Measurements from ENCODE around the gene ALDOA. TPM values are rescaled to one million over a fixed set of nuclear protein-coding genes. Genes with fewer than 3 reads are reported as not detected.
"Not testable (repeated sequence)": the region's sequence is repeated elsewhere in the genome, so short reads cannot be mapped to it uniquely, and the experiment has no call there.

ALDOA gene
- total RNA-seq, 2 donors from 2014 or later: 857 to 918 TPM

GRCh38 chr16:30028438-30029076, 37.0 kb upstream of the ALDOA start:
- peaks cover 47% of the 10 kb centered on the region for H3K27me3 Mint-ChIP-seq (ENCODE audit: low read depth)
- no peak overlapping the region for H3K27ac Mint-ChIP-seq
- H3K9me3 Mint-ChIP-seq: no peaks in the 10 kb centered on the region
- ATAC-seq (replicated peaks in 1 of 2) (no peak), DNase-seq (peak; percentile 41)
- no peak overlapping the region for H3K4me3 Mint-ChIP-seq
- H3K36me3 Mint-ChIP-seq (ENCODE audit: insufficient read depth in 2 of 2): no peaks in the 10 kb centered on the region
- peaks cover 13% of the 10 kb centered on the region for H3K4me1 Mint-ChIP-seq (ENCODE audit: low read depth)

DNA sequence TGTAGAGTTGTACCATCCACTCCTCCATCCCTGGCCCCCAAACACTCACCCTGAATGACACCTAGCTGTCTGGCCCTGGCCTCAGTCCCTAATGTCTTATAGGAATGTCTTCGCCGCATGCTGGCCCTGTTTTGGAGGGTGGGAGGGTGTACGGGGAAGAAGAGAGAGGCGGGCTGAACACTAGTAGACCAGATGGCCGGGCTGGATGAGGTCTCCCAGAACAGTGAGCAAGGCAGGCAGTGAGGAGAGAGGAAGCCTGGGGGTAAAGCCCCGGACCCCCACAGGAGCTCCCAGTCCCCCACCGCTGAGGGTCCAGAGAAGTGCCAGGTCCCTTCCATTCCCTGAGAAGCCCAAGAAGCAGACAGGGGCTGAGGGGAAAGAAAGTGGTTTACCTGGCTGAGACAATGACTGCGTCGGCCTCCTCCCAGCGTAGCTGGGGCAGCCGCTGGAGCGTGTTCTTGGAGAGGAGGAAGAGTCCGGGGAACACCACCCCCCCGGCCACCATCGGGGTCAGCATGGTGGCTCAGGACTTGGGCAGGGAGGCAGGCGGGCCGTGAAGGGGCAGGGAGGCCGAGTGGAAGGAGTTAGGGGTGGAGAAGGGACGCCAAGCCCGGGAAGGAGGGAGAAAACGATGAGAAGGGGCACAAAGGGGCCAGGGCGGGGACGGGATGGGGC, 35.4 kb upstream of the ALDOA start:
- Mint-ChIP-seq H3K27me3 (ENCODE audit: low read depth) (peaks cover 47% of the 10 kb centered on the region), H3K9me3 (no peaks in the 10 kb centered on the region), H3K27ac (no peak overlapping the region), H3K4me3 (peak overlapping the region in 1 of 2 donors; percentile 39), H3K4me1 (ENCODE audit: low read depth) (peaks cover 13% of the 10 kb centered on the region), H3K36me3 (ENCODE audit: insufficient read depth in 2 of 2) (no peaks in the 10 kb centered on the region)
- no peak for ATAC-seq (replicated peaks in 1 of 2)
- no peak for DNase-seq

- ATAC-seq (replicated peaks in 1 of 2) (peak in 1 of 2 donors; percentile 17), DNase-seq (no peak)
- H3K9me3 Mint-ChIP-seq: no peaks in the 10 kb centered on the region
- H3K4me3 Mint-ChIP-seq: peak within 1 kb of the TSS; percentile 39 to 63
- peaks cover 53% of the 10 kb centered on the region for H3K27me3 Mint-ChIP-seq (ENCODE audit: low read depth)
- no peaks in the 10 kb centered on the region for H3K36me3 Mint-ChIP-seq (ENCODE audit: insufficient read depth in 2 of 2)
- peaks cover 13% of the 10 kb centered on the region for H3K4me1 Mint-ChIP-seq (ENCODE audit: low read depth)
- no peak within 1 kb of the TSS for H3K27ac Mint-ChIP-seq
Observed at GRCh38 chr16:30030841-30031413, 34.6 kb upstream of the ALDOA start, which contains the start of gene TLCD3B. TLCD3B (minus strand) TSS chr16:30031271; CDS start chr16:30030527, 744 bp downstream.

DNA sequence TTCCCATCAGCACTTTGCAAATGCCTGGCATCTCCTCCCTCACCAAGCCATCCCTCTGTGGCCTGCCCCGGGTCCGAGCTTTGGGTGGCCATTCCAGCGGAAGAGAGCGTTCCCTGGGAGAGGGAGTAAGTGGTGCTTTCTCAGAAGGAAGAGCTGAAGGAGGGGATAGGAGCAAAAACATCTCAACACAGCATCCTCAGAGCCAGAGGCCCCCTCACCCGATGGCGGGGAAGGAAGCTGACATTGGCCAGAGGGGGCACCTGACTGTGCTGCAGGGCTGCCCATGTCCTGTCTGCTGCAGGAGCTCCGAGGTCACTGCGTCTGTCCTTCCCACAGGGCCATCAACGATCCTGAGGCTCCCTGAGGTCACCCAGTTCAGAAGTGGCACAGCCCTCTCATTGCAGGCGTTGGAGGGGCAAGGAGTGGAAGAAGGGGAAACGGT, 34.1 kb upstream of the ALDOA start:
- ATAC-seq (replicated peaks in 1 of 2) (no peak), DNase-seq (no peak)
- no peak overlapping the region for H3K4me3 Mint-ChIP-seq
- H3K27me3 Mint-ChIP-seq (ENCODE audit: low read depth): peaks cover 53% of the 10 kb centered on the region
- H3K9me3 Mint-ChIP-seq: no peaks in the 10 kb centered on the region
- no peaks in the 10 kb centered on the region for H3K36me3 Mint-ChIP-seq (ENCODE audit: insufficient read depth in 2 of 2)
- peaks cover 13% of the 10 kb centered on the region for H3K4me1 Mint-ChIP-seq (ENCODE audit: low read depth)
- H3K27ac Mint-ChIP-seq: no peak overlapping the region

DNA sequence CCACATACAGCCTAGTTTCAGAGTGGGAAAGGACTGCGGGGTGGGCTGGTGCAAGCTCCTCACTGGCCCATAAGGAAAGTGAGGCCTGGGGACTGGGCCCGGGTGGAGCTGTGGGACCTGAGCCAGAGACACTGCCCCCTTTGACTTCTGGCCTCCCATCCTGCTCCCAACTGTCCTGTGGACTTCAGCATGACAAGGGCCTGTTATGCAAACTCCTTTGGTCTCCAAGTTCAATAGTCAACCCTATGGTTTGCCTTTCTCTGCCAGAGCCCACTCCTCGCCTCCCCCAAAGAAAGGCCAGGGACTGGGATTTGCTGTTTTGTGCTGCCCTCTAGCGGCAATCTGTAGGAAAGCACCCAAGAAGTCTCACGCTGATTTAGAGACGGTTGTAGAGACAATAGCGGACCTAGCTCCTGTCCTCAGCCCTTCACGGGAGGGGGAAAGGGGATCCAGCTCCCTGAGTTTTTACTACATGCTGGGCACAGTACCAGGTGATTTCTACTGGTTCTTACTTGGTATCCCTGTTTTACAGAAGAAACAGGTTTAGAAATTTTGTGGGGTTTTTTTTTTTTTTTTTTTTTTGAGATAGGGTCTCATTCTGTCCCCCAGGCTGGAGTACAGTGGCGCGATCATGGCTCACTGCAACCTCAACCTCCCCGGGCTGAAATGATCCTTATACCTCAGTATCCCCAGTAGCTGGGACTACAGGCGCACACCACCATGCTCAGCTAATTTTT, 33.3 kb upstream of the ALDOA start:
- Mint-ChIP-seq H3K4me3 (peak overlapping the region; percentile 36 to 63), H3K4me1 (ENCODE audit: low read depth) (peaks cover 13% of the 10 kb centered on the region), H3K9me3 (no peaks in the 10 kb centered on the region), H3K27me3 (ENCODE audit: low read depth) (peaks cover 45% of the 10 kb centered on the region), H3K36me3 (ENCODE audit: insufficient read depth in 2 of 2) (no peaks in the 10 kb centered on the region), H3K27ac (no peak overlapping the region)
- DNase-seq (peak; percentile 64 to 72), ATAC-seq (replicated peaks in 1 of 2) (peak; percentile 52 to 61)

DNA sequence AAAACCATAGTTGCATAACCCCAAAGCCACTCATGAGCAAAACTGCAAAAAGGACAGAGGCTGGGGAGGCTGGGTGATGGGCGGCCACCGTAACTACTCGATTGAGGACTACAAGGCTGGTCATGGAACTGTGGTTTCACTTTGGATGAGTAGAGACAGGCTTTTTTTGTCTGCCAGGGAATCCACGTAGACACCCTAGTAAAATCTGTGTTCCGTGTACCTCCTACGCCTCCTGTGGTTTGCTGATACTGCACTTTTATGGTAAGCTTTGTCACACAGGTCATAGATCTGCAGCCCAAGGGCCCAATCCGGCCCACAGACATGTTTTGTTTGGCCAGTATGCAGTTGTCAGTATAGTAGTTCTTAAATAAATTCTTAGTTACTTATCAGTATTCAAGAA, 32.3 kb upstream of the ALDOA start:
- DNase-seq: peak; percentile 33 to 43
- Mint-ChIP-seq H3K36me3 (ENCODE audit: insufficient read depth in 2 of 2) (no peaks in the 10 kb centered on the region), H3K27ac (no peak overlapping the region), H3K9me3 (no peaks in the 10 kb centered on the region), H3K4me1 (ENCODE audit: low read depth) (peaks cover 13% of the 10 kb centered on the region), H3K4me3 (peak overlapping the region in 1 of 2 donors; percentile 41), H3K27me3 (ENCODE audit: low read depth) (peaks cover 35% of the 10 kb centered on the region)
- peak; percentile 63 to 84 for ATAC-seq (replicated peaks in 1 of 2)

DNA sequence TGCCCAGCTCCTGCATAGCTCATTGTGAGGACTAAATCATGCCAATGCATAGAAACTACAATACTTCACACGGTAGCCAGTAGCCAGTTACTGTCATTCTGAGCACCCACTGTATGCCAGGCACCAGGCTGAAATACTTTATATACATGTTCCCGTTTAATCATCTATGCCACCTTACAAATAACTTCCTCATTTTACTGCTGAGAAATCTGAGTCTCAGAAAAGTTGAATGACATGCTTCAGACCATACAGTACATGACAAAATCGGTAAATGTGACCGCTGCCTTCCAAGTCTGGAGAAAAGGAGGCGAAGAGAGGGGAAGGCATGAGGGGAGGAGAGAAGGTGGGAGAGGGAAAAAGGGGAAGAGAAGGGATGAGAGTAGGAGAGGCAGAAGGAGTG, 25.3 kb upstream of the ALDOA start:
- no peaks in the 10 kb centered on the region for H3K9me3 Mint-ChIP-seq
- DNase-seq (no peak), ATAC-seq (replicated peaks in 1 of 2) (no peak)
- H3K27ac Mint-ChIP-seq: no peak overlapping the region
- no peaks in the 10 kb centered on the region for H3K36me3 Mint-ChIP-seq (ENCODE audit: insufficient read depth in 2 of 2)
- H3K27me3 Mint-ChIP-seq (ENCODE audit: low read depth): peaks cover 14% of the 10 kb centered on the region
- no peak overlapping the region for H3K4me3 Mint-ChIP-seq
- peaks cover 5% of the 10 kb centered on the region for H3K4me1 Mint-ChIP-seq (ENCODE audit: low read depth)

DNA sequence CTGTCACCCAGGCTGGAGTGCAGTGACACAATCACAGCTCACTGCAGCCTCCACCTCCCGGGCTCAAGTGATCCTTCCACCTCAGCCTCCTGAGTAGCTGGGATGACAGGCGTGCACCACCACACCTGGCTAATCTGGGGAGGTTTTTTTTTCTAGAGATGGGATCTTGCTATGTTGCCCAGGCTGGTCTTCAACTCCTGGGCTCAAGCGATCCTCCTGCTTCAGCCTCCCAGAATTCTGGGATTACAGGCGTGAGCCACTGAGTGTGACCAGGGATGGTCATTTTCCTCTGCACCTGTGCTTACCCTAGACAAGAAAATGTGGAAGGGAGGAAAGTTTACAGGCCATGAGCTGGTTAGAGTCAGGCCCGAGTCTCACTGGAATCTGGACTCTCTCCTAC, 24.9 kb upstream of the ALDOA start:
- ATAC-seq (replicated peaks in 1 of 2); H3K9me3 Mint-ChIP-seq; H3K27ac Mint-ChIP-seq: not testable (repeated sequence)

DNA sequence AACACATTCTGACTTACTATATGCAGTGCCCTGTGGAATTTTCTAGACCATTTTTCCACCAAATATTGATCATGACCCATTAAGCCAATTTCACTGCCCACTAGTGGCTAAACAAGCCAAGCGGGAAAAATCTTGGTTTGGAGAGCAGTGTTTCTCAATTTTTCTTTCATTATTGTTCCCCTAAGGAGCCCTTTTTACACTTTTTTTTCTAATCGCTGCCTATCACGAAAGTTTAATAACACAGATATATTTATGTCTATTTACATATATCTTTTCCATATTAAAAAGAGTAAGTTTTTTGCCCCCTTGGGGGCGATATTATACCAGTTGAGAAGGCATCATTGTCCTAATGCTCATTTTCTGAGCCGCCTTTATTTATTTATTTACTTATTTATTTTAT, 23.7 kb upstream of the ALDOA start:
- Mint-ChIP-seq H3K4me1 (ENCODE audit: low read depth) (peaks cover 8% of the 10 kb centered on the region), H3K36me3 (ENCODE audit: insufficient read depth in 2 of 2) (no peaks in the 10 kb centered on the region), H3K27me3 (ENCODE audit: low read depth) (peaks cover 12% of the 10 kb centered on the region), H3K9me3 (no peaks in the 10 kb centered on the region), H3K4me3 (no peak overlapping the region), H3K27ac (no peak overlapping the region)
- DNase-seq (no peak), ATAC-seq (replicated peaks in 1 of 2) (no peak)

More for the DNA sequence above, 24.9 kb upstream of the ALDOA start:
- not testable (repeated sequence) for H3K4me3 Mint-ChIP-seq; H3K4me1 Mint-ChIP-seq (ENCODE audit: low read depth); DNase-seq; H3K36me3 Mint-ChIP-seq (ENCODE audit: insufficient read depth in 2 of 2)
- H3K27me3 Mint-ChIP-seq (ENCODE audit: low read depth): peaks cover 14% of the 10 kb centered on the region

- H3K9me3 Mint-ChIP-seq: no peaks in the 10 kb centered on the region
- ATAC-seq (replicated peaks in 1 of 2): peak in 1 of 2 donors; percentile 30
- H3K4me3 Mint-ChIP-seq: no peak overlapping the region
- H3K4me1 Mint-ChIP-seq (ENCODE audit: low read depth): peaks cover 13% of the 10 kb centered on the region
- no peak overlapping the region for H3K27ac Mint-ChIP-seq
- no peaks in the 10 kb centered on the region for H3K36me3 Mint-ChIP-seq (ENCODE audit: insufficient read depth in 2 of 2)
- no peak for DNase-seq
- peaks cover 6% of the 10 kb centered on the region for H3K27me3 Mint-ChIP-seq (ENCODE audit: low read depth)
Observed at GRCh38 chr16:30046178-30046577, 19.4 kb upstream of the ALDOA start.

GRCh38 chr16:30046588-30046987, 19.0 kb upstream of the ALDOA start:
- no peak for ATAC-seq (replicated peaks in 1 of 2)
- no peak overlapping the region for H3K27ac Mint-ChIP-seq
- no peak overlapping the region for H3K4me3 Mint-ChIP-seq
- H3K27me3 Mint-ChIP-seq (ENCODE audit: low read depth): peaks cover 6% of the 10 kb centered on the region
- H3K4me1 Mint-ChIP-seq (ENCODE audit: low read depth): peaks cover 16% of the 10 kb centered on the region
- peaks cover 0 to 2% of the 10 kb centered on the region in 2 donors for H3K36me3 Mint-ChIP-seq (ENCODE audit: insufficient read depth in 2 of 2)
- H3K9me3 Mint-ChIP-seq: no peaks in the 10 kb centered on the region
- no peak for DNase-seq

DNA sequence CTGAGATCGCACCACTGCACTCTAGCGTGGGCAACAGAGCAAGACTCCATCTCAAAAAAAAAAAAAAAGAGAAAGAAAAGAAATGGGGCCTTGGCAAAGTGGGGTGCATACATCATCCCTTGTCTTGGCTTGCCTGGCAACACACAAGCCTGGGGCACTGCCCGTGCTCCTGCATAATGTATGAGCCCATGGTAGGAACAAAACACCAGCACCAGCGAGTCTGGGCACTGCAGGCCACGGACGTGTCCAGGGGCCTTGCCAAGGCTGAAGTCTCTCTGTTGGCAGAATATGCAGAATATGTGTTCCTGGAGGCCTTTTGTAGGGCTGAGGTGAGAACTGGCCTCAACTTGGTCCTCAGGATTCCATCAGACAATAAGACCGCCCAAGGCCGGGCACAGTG, 15.7 kb upstream of the ALDOA start:
- DNase-seq: no peak
- Mint-ChIP-seq H3K36me3 (ENCODE audit: insufficient read depth in 2 of 2) (peaks cover 0 to 4% of the 10 kb centered on the region in 2 donors), H3K4me3 (no peak overlapping the region), H3K9me3 (no peaks in the 10 kb centered on the region), H3K27me3 (ENCODE audit: low read depth) (peaks cover 6% of the 10 kb centered on the region), H3K4me1 (ENCODE audit: low read depth) (peaks cover 35% of the 10 kb centered on the region), H3K27ac (no peak overlapping the region)
- no peak for ATAC-seq (replicated peaks in 1 of 2)

GRCh38 chr16:30051518-30051917, 14.0 kb upstream of the ALDOA start:
- no peaks in the 10 kb centered on the region for H3K9me3 Mint-ChIP-seq
- peak overlapping the region; percentile 45 for H3K27ac Mint-ChIP-seq
- ATAC-seq (replicated peaks in 1 of 2) (no peak), DNase-seq (no peak)
- H3K4me3 Mint-ChIP-seq: peak overlapping the region; percentile 88 to 90
- no peaks in the 10 kb centered on the region for H3K27me3 Mint-ChIP-seq (ENCODE audit: low read depth)
- peaks cover 0 to 4% of the 10 kb centered on the region in 2 donors for H3K36me3 Mint-ChIP-seq (ENCODE audit: insufficient read depth in 2 of 2)
- H3K4me1 Mint-ChIP-seq (ENCODE audit: low read depth): peaks cover 38% of the 10 kb centered on the region

Measured in activated T-cell treated with anti-CD3 and anti-CD28 coated beads, Interleukin-2, amount 50 U/mL, for 72 hours (primary cell).